Hematopoietic multipotent progenitor cell treated with erythropoietin and hydrocortisone succinate and interleukin-3 and kit ligand, for 15 days (in vitro differentiated cells): Measurements from ENCODE around the gene CBX5.
"Not testable (repeated sequence)": the region's sequence is repeated elsewhere in the genome, so short reads cannot be mapped to it uniquely, and the experiment has no call there.

Experiments used
- DNase-seq: peaks from one replicate; pipeline ENCODE4 v3.0.0-alpha.2; 2015; ENCODE audit warnings: low spot score

The CBX5 gene

DNA sequence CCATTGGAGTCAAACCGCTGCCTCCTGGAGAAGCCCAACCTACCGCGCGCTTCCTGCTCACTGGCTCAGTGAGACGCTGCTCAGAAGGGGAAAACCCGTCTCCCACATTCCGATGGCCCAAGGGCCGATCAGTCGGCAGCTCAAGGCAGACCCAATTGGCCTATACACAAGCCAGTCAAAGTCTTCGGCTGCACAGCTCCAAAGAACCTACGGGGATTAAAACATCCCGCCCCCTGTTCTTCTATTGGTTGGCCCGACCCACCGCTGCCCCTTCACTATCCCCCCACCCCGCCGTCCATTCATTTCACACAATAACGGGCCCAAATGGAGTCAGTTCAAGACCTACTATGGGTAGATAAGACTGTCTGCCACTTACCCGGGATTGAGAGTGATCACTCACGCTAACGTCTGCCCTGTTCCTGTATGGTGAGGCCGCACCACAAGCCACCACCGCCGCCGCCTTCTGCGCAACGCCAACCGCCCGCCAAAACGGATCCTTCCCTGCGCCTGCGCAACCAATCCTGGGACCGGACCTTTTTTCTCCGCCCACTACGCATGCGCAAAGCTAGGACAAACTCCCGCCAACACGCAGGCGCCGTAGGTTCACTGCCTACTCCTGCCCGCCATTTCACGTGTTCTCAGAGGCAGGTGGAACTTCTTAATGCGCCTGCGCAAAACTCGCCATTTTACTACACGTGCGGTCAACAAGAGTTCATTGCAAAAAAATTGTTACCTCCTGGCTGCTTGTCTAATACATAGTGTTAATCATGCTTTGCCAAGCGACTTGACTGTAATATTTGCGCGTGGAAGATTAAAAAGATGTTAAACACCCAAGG is at the start of gene CBX5:
Gene CBX5, minus strand, starts transcription at position 491 of the 836 bp plus-strand sequence. CDS start 22,472 bp downstream, outside the sequence.
- DNase-seq: peak; percentile 100

DNA sequence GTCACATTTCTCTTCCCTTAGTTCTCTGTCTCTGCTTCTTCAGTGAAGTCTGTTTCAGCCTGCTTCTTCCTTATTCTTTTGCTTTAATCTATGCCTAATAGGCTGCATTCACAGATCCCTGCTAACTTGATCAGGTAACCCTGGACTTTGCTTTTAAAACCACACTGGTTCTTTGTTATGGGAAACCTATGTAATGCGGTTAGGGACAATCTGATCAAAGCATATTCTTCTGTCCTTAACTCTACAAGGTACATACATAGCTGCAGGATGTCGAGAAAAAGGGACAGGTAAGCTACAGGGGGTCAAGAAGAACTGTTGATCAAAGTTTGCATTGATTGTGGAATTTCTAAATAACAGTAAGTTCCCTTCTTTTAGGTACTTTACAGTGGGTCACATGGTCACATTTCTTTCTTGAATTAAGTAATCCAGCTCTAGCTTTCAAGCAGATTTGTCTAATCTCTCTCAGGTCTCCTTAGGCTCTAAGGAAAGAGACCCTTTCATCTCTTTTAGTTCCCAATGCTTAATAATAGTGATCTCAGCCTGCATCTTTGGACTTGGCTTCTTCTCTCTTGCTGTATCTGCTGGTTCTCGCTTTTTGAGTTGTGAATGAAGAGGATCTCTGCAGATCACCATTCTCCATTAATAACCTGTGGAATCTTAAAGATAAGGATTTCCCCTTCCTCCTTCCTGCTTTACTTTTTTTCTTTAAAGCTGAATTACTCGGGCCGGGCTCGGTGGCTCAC is 48.8 kb upstream of the CBX5 start:
- DNase-seq: no peak

DNA sequence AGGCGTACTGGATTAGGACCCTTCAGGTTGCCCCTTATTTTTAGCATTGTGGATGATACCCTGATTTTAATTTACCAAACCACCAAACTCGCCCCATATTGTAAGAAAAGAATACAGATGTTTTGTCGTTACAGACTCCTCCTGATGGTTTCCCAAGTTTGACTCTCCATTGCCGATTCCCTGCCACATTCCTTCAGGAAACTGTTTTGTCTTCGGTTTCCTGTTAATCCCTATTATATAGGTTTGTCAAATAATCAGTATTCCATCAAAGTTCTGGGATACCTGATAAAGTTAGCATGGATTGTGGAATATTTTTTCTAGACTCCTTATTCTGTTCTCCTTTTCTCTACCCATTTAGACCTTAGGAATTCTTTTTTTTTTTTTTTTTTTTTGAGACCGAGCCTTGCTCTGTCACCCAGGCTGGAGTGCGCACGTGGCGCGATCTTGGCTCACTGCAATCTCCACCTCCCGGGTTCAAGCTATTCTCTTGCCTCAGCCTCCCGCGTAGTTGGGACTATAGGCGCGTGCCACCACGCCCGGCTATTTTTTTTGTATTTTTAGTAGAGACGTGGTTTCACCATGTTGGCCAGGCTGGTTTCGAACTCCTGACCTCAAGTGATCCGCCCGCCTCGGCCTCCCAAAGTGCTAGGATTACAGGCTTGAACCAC is 45.7 kb upstream of the CBX5 start:
- DNase-seq: not testable (repeated sequence)

DNA sequence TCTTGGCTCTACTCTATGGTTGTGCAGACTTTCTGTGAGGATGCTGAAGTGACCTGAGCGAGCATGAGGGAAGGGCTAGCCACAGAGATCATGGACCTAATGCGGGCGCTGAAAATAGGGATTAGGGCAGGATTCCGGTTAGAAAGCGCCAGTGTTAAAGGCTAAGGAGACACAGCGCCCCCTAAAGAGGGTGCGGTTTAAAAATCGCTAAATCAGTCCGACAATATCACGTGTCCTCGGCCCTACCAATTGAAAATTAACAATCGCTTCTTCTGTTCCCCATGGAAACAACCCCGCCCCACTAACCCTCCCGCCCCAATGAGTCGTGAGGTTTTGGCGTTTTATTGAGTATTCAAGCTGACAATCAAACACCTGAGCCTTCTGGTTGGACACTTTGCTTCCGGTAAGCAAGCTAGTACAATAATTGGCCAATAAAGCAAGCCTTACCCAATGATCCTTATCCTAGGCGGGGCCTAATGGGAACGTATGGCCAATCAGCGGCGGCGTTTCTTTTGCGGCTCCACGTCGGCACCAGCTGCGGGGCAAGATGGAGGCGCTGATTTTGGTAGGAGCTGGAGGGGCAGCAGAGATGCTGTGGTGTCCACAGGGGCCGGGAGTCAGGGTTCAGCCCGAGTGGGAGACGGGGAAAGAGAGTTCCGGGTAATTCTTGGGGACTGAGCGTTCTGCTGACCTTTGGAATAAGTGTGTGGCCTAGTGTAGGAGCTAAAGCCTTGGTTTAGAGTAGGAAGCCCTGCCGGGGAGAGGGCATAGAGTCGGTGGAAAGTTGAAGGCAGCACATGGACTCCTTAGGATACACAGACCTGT is 44.9 kb upstream of the CBX5 start, which contains the start of gene COPZ1:
Gene COPZ1, plus strand, starts transcription at position 515 of the 825 bp plus-strand sequence. Its CDS starts 33 bp downstream, at position 548.
- DNase-seq: peak; percentile 100

DNA sequence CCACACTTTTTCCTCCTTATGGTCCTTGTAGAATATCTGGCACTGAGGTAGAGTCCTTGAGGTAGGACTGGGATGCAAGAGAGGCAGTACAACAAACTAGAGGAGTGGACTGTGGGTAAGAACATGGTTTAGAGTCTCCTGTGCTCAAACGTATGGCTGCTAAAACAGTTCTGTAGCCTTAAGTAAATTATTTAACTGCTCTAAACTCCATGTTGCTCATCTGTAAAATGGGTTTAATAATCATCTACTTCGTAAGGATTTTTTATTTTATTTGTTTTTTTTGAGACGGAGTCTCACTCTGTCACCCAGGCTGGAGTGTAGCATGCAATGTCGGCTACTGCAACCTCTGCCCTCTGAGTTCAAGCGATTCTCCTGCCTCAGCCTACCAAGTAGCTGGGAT is 41.4 kb upstream of the CBX5 start:
- DNase-seq: no peak

DNA sequence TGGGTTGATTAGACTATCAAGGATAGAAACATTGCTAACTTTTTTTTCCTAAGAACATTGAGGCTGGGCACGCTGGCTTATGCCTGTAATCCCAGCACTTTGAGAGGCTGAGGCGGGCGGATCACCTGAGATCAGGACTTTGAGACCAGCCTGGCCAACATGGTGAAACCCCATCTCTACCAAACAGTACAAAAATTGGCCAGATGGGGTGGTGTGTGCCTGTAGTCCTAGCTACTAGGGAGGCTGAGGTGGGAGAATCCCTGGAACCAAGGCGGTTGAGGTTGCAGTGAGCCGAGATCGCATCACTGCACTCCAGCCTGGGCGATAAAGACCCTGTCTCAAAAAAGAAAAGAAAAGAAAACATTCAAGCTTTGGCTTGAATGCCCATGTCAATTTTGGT is 32.4 kb upstream of the CBX5 start:
- not testable (repeated sequence) for DNase-seq

DNA sequence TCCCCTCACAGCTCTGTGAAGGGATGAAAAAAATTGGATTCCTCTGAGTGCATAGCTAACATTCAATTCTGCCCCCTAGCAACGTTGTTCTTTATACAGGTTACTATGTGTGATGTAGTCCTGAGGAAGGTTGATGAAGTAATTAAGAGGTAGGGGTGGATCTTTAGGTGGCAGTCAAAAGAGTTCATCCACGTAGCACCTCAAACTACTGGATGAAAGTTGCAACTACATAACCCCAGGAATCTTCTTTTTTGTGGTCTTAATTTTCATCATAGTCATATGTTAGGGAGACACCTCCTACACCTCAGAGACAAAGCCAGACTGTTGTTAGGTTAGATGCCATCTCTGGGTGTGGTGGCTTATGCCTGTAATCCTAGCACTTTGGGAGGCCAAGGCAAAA is 31.1 kb upstream of the CBX5 start:
- DNase-seq: peak; percentile 3

DNA sequence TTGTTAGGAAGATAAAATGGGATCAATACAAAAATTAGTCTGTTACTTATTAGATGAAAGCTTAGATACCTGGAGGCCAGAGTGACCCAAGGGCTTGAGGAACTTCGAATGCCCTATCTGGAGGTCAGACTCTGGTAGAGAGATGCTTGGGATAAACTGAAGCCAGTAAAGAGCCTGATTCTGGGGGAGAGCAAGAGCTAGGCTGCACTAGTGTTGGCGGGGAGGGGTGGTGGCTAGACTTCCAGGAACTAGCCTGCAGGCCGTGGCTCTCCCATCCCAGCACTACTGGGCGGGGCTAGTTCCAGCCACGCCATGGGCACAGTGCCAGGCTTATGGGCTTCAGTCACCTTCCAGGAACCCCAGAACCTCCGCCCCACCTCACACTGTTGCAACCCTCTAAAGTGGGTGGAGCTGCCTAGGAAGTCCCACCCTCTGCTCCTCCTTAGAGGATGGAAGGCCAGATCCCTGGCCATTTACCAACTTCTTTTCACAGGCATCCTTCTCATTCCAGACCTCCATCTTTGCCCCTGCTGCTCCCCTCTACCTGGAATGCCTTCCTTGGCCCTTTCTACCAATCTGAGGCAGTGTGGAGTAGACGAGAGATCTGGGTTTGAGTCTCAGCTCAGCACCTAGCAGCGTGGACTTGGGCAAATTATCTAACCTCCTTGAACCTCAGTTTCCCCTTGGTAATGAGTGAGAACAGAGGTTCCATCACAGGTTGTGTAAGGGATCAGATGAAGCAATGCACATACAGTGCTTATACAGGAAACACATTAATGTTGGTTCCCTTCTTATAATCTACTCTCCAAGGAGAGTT is 27.2 kb upstream of the CBX5 start:
- DNase-seq: peak; percentile 100

DNA sequence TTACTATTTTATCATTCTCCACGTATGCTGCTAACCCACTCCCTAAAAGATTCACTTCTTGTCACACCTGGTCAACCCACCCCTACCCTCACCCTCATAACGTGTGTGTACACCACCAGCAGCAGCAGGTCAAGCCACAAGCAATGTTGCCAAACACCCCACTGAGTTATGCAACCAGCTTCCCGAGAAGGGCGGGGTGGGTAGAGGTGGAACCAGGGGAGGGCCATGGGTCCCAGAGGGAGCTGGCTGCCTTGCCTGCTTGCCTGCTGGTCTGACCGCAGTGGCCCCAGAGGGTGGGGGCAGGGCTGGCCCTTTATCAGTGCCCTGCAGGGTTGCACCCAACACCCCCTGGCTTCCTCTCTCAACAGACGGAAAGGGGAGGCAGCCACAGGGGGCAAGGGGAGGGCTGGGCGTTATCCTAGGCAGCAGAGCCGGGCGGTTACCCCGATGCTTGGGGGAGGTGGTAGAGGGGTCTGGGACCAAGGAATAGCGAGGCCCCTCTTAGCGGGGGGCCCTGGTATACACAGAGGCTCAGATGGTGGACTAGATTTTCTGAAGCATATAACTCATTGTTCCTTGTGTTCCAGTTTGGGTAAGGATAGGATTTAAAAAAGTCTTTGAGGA is 24.4 kb upstream of the CBX5 start:
- DNase-seq: peak; percentile 97

DNA sequence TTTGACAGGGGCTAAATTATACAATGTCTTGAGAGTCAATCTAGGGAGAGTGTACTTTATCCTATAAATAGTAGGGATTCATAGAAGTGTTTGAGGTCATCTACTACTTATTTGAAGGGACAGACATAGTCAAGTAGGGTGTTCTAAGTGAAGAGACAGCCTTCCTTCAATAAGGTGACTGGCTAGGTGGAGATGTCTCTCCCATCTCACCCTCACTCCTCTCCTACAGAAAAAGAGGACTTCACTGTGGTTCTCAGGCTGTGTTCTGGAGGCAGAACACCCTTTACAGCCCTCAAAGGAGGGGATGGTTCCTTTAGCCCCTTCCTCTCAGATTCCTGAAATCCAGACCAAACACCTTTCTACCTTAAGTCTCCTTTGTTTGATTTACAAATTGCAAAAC is 23.7 kb upstream of the CBX5 start:
- DNase-seq: peak; percentile 56

DNA sequence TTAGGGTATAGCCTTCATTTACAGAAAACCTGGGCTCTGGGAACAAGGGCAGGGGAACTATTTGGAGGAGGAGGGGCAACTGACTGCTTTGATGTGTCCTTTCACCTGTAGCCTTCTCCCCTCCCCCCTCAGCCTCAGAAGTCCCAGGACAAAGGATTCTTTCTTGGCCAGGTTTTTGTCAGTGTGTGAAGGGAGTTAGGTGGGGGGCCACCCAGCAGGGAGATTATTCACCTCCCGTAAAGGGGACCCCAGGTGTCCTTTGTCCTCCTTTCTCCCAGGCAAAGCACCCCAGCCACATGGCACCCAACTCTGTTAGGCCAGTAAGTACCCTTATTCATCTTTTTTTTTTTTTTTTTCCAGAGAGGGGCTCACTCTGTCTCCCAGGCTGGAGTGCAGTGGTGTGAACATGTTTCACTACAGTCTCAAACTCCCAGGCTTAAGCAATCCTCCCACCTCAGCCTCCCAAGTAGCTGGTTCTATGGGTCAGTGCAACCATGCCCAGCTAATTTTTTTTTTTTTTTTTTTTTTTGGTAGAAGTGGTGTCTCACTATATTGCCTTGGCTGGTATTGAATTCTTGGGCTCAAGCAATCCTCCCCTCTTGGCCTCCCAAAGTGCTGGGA is 21.6 kb upstream of the CBX5 start:
- no peak for DNase-seq

DNA sequence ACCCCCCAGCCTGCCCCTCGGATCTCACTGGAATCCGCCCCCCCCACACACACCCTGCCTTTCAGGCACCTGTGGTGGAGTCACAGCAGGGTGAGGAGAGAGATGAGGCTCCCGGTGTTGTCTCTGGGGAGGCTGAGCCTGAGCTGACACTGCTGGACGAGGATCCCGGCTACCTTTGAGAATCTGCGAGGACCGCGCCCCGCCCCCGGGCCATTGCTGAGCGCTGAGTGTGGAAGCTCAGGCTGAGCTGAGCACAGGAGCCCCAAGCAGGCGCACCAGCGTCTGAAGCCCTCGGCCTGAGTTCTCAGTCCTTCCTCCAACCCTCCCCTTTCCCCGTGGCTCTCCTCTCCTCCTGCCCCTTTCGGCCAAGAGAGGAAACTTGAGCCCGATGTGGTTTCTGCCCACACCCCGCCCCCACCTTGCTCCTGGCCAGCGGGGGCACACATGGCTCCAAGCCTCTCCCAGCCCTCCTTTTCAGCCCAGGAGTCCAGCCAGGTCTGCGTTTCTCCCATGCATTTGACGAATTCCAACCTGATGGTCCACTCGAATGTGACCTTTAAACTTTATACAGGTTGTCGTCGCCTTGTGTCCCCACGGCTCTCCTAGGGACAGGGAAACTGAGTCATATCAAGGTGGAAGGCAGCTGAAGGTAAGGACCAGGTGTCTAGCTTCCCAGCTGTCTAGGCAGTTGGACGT is 21.0 kb upstream of the CBX5 start, which contains the start of gene NFE2:
Gene NFE2, minus strand, starts transcription at position 284 of the 696 bp plus-strand sequence. CDS start 5,767 bp downstream, outside the sequence.
- DNase-seq: peak; percentile 84

DNA sequence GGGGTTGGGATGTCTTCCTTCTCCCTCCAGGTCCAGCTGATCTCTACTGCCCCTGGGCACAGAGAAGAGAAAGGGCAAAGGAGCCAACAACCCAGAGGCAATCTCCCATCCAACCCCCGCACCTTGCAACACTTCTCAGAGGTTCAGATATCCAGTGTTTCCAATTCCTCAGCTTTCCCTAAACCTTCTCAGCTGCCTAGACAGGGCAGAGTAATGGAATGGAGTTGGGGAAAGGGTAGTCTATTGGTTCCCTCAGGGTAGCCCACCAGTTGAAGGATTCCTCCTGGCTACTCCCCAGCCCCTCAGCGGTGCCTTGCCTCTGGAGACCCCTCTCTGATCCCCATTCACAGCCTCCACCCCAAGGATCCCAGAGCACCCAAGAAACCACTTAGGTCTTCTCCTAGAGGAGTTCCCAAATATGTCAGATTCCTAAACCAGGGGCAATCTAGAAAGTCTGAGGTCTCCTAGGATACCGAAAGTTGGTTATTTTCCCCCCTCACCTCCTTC is 20.4 kb upstream of the CBX5 start:
- DNase-seq: no peak

DNA sequence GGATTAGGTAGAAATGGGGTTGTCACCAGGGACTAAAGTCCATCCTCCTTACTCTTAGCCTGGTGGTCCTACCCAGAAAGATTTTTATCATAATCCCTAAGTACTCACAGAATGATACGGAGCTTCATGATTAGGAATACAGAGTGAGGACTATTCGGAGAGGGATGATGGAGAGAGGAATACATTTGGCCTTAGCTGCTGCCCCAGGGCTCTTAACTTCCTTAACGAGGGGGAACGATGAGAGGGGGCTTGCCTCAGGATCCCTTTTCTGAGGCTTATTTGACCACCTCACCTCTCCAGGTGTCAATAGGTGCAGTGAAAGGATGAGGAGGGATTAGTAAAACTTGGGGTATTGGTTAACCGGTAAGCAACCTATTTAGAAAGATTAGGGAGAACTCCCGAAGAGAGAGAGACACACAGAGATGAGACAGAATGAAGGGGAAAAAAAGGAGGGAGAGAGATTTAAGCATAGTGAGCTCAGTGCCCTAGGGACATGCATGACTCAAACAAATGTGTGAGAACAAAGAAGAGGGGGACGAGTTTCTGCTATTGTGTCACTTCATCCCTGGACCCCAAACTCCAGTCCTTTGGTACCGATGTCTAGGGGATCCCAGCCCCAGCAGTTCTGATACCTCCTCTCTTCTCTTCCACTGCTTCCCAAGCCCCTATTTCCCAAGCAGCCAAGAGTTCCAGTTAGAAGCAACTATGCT is 19.7 kb upstream of the CBX5 start:
- peak; percentile 55 for DNase-seq

DNA sequence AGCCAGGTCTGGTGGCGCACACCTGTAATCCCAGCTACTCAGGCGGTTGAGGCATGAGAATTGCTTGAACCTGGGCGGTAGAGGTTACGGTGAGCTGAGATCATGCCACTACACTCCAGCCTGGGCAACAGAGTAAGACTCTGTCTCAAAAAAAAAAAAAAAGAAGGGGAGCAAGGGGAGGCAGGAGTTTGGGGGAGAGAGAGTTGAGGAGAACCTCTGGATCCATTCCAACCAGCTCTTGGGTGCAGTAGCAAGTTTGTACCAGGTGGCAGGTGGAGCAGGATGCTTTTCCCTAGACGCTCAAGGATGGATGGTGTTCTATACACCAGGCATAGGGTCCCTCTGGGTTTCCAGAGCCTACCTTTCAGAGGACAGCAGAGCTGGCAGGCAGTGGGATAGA is 19.0 kb upstream of the CBX5 start:
- DNase-seq: peak; percentile 79

DNA sequence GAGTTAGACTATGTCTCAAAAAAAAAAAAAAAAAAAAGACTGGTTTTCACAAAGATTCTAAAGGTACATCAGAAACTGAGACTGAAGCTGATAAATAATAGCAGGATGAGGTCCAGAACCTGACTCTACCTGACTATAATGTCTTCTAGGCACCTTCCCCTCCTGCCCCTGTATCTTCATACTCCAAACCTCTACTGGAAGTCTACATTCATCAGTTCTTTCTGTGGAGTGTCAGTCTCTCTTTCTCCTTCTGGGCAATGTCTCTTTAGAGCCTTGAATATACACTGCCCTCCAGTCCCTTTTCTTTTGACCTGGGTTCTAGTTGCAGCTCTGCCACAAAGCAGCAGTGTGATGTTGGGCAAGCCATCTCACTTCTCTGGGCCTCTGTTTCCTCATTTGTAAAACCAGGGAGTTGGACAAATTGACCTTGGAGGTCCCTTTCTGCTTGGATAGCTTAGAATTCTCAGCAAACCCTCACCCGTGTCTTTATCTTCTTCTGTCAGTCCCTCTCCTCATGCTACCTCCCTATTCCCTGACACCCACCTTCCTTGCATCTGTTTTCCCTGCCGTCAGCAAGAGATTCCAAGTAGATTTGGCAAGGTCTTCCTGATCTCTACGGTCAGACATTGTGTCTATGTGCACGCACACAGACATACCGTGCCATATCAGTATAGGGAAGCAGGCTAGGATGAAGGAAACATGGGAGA is 16.6 kb upstream of the CBX5 start:
- DNase-seq: peak; percentile 63

DNA sequence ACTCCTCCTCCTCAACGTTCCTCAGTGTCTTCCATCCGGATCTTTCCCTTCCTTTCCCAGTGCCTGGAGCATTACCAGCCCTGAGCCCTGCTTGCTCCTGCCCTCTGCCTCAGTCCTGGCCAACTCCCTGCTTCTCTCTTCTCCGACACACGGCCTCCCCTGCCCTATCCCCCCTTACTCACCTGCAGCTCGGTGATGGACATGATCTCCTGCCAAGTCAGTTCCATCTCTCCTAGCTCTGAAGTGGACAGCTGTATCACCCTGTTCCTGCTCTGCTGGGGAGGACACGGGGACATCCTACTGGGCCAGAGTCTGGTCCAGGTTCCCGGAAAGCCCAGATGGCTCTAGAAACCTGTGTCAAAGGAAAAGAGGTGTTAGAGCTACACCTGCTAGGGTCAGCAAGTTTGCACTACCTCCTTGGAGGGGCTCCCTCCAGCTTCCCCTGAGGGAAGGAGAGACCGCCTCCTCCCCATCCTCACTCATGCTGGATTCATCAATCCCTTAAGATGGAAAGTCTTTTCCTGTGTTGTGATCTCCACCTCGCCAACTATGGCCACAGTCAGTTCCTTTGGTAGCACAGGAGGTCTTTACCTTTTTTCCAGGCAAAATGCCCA is 15.1 kb upstream of the CBX5 start:
- peak; percentile 43 for DNase-seq
